GM19463 (cell line): ENCODE results near the gene CPS1.

ENCODE experiments used
- ATAC-seq: cut with Tn5 transposase; IDR thresholded peaks from one replicate; pipeline ENCODE4 v1.9.1; 2021; ENCODE audit warnings: mild to moderate bottlenecking, moderate library complexity; ENCODE audit not compliant: unreplicated experiment

Gene CPS1

GRCh38 chr2:210673117-210673516 lies 116.7 kb downstream of the CPS1 start:
- no peak for ATAC-seq

- ATAC-seq: no peak
Observed at GRCh38 chr2:210676067-210676466, 119.7 kb downstream of the CPS1 start.

DNA sequence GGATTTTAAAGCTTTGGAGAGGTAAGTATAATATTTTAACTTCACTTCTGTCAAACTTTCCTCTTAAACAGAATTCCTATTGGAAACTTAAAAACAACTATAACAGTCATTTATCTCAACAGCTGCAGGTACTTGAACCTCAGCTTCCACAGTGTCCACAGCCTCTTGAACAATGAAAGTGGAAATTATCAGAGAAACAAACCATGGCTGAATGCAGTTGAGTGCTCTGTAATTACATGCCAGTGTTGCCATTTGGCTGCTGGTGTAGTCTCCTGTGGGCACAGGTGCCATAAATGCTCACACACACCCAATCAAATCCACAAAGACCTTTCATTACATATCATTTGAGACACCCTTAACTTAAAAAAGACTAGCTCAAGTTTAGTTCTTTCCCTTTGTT lies 125.1 kb downstream of the CPS1 start:
- no peak for ATAC-seq

GRCh38 chr2:210686401-210686800 lies 130.0 kb downstream of the CPS1 start:
- no peak for ATAC-seq

GRCh38 chr2:210687786-210688470 lies 131.5 kb downstream of the CPS1 start:
- ATAC-seq: no peak

GRCh38 chr2:210707900-210708299 lies 151.5 kb downstream of the CPS1 start:
- ATAC-seq: no peak

DNA sequence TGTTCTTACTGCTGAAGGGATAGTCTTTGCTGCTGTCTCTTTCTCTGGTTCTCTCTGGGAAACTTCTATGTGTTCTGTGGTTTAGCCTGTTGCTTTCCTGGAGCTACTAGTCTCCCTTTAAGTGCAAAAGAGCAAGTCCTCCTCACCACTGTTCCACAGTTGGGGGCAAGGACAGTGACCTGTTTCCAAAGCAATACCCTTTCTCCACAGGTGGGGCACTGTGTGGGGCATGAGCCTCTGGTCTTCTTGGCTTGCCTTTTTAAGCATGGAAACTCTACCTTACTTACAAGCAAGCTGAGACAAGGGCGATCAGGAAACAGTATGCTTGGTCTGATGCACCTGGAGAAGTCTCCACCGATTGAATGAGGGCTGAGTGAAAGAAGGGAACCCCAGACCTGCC lies 156.7 kb downstream of the CPS1 start:
- no peak for ATAC-seq

- no peak for ATAC-seq
Observed at GRCh38 chr2:210715560-210716082, 159.2 kb downstream of the CPS1 start.

DNA sequence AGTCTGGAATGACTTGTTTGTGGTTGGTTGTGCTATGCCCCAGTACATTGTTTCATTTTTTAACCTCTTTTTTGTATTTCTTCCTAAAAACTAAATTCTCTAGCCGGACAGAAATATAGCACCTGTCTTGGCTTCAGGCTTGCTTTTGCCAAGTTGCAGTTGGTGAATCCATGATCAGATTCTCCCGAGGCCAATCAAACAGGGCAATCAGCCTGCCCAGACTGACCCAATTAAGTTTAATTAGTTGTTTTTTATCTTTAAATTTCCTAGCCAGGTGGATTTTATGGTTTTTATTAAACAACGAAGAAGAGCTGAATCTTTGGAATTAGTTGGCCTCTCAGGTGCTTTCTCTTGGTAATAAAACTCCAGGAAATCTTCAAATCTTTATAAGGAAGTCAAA lies 162.1 kb downstream of the CPS1 start:
- no peak for ATAC-seq

DNA sequence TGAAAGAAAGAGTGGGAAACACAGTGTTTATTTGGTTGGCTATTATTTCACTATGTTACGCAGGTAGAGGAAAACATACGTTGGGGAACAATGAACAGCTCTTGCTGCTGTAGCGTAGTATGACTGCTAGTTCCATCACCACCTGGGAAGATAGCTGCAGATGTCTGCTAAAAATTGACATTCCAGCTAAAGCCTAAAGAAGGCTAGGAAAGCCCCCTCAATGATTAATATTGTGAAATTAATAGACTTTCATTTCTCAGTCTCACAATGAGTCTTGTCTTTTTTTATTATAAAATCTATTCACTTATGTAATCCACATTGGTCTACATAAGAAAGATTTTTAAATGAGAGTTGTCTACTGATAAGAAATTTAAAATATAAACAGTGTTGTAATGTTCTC lies 165.7 kb downstream of the CPS1 start:
- ATAC-seq: no peak

GRCh38 chr2:210727549-210727948 lies 171.2 kb downstream of the CPS1 start:
- ATAC-seq: no peak
